Ovary (tissue), 3 donors: Measurements from ENCODE around the gene EVA1A.

Experiments
- CTCF ChIP-seq, 3 donors: fragments of 450-650 bp in 2 of 3; fragments of 200-600 bp in 1 of 3; IDR thresholded peaks; one replicate each; pipeline versions ENCODE4 v1.5.1 to v1.8.0; 2016 to 2022; ENCODE audit warnings: antibody characterized with exemption in 3 of 3, mild to moderate bottlenecking in 1 of 3
- EP300 ChIP-seq: sonication (generic); formaldehyde crosslinking; IDR thresholded peaks from one replicate; pipeline ENCODE4 v1.6.1; 2017; ENCODE audit warnings: antibody characterized with exemption
- POLR2A ChIP-seq: fragments of 450-650 bp; IDR thresholded peaks from one replicate; pipeline ENCODE4 v1.6.1; 2017; ENCODE audit warnings: antibody characterized with exemption, mild to moderate bottlenecking, moderate library complexity
- donor health status: DM: no; HTN: no; CAD: no.

GRCh38 chr2:75600461-75601011, 39.8 kb upstream of the EVA1A start:
- no peak for TF ChIP-seq POLR2A
- no peak for TF ChIP-seq CTCF (IDR thresholded peaks at IDR 0.05)
- no peak for TF ChIP-seq EP300
